GM12864 (cell line): Measurements from ENCODE around the gene SLC25A23.

Experiments
- DNase-seq: peaks from one replicate; pipeline ENCODE4 v3.0.0-alpha.2; 2011; ENCODE audit warnings: low read depth
- H3K4me3 ChIP-seq: 2 replicates; pipeline ENCODE4 v1.5.1; 2011; ENCODE audit warnings: mild to moderate bottlenecking, low read depth, low read length, control low read depth
- CTCF ChIP-seq: IDR thresholded peaks from 2 replicates; pipeline ENCODE4 v1.5.1; 2011; ENCODE audit warnings: low read depth, mild to moderate bottlenecking, moderate library complexity, low read length, control low read depth, inconsistent platforms; ENCODE audit errors: missing control alignments

Gene SLC25A23

GRCh38 chr19:6443986-6444385 is 15.6 kb downstream of the SLC25A23 start:
- no peak for TF ChIP-seq CTCF
- DNase-seq = no peak
- no peak overlapping the region for H3K4me3 ChIP-seq

GRCh38 chr19:6442087-6442688 is 17.4 kb downstream of the SLC25A23 start:
- TF ChIP-seq CTCF = no peak
- DNase-seq = no peak
- no peak overlapping the region for H3K4me3 ChIP-seq

GRCh38 chr19:6440905-6441304 is 18.7 kb downstream of the SLC25A23 start:
- TF ChIP-seq CTCF = no peak
- H3K4me3 ChIP-seq = no peak overlapping the region
- DNase-seq = no peak

- H3K4me3 ChIP-seq = no peak overlapping the region
- DNase-seq = no peak
- no peak for TF ChIP-seq CTCF
These were observed 19.8 kb downstream of the SLC25A23 start for GRCh38 chr19:6439743-6440142.

GRCh38 chr19:6433663-6434062 is 25.9 kb downstream of the SLC25A23 start, which contains the start of gene SLC25A41:
Gene SLC25A41, minus strand, starts transcription at chr19:6433763. Its CDS starts 70 bp downstream, at chr19:6433693.
- no peak for DNase-seq
- H3K4me3 ChIP-seq = no peak within 1 kb of the TSS
- no peak for TF ChIP-seq CTCF

- TF ChIP-seq CTCF = no peak
- DNase-seq = no peak
- no peak overlapping the region for H3K4me3 ChIP-seq
These were observed 26.4 kb downstream of the SLC25A23 start for GRCh38 chr19:6433165-6433564.

- no peak for DNase-seq
- H3K4me3 ChIP-seq = no peak overlapping the region
- no peak for TF ChIP-seq CTCF
These were observed 27.7 kb downstream of the SLC25A23 start for GRCh38 chr19:6431891-6432290.
